ENCODE measurements around the gene NME7.
A peak's percentile ranks its signal among the peaks of the same experiment; 100 is the strongest.

The NME7 gene

DNA sequence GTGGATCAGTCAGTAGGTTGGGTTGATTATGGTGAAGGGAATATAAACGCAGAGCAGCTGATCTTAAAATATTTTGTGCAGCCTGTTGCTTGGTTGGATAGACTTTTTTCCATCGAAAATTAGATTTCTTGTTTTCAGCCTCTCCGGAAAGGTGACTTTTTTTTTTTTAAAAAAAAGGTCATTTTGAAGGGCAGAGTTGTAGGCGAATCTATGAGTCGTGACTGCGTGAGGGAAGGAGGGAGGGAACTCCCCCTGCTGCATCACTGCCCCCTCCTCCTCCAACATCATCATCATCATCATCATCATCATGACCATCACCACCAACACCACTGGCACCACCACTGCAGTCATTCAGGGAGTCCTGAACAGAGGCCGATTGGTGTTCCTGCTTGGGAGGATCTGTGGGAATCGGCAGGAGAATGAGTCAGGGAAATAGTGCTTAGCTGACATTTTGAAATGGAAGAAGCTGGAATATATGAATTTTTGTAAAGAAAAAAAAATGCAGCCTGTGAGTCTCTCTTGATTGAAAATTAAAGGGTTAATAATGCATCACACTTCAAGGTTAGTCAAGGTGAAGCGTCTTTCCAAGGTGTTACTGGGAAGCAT lies 259.9 kb downstream of the NME7 start:
- DNase-seq (ENCODE audit: low read depth, low spot score): no peak

- no peak for DNase-seq (ENCODE audit: low read depth, low spot score)
Observed at GRCh38 chr1:169106921-169107602, 260.5 kb downstream of the NME7 start.

DNA sequence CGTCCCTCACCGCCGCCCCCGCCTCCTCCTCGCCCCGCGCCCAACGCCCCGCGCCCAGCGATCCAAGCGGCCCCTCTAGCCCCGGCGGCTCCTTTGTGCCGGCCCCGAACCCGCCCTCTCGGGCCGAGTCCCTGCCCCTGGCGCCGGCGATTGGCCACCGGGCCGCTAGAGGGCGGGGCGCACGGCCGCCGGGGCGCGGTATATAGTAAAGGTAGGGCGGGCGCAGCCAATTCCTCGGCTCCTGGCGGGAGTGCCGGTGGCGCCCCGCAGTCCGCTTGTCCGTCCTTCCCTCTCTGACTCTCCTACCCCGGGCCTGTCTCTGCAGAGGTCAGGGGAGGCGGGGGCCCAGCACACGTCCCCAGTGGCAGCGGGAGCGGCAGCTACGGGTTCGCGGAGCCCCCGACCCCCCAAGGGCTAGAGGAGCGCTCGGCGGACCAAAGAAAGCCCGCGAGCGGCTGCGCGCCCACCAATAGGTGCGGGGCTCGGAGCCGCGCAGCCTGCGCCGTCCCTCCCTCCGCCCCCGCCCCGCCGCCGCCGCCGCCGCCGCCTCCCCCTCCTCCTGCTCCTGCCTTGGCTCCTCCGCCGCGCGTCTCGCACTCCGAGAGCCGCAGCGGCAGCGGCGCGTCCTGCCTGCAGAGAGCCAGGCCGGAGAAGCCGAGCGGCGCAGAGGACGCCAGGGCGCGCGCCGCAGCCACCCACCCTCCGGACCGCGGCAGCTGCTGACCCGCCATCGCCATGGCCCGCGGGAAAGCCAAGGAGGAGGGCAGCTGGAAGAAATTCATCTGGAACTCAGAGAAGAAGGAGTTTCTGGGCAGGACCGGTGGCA lies 261.3 kb downstream of the NME7 start, which contains the start of gene ATP1B1:
Gene ATP1B1, plus strand, starts transcription at position 596 of the 826 bp plus-strand sequence. Its CDS starts 140 bp downstream, at position 736.
- DNase-seq (ENCODE audit: low read depth, low spot score): peak; percentile 60

- no peak for DNase-seq (ENCODE audit: low read depth, low spot score)
Observed at GRCh38 chr1:169105434-169106094, 262.0 kb downstream of the NME7 start.

GRCh38 chr1:169105087-169105433 lies 262.5 kb downstream of the NME7 start:
- DNase-seq (ENCODE audit: low read depth, low spot score): no peak

GRCh38 chr1:169103480-169103893 lies 264.1 kb downstream of the NME7 start:
- no peak for DNase-seq (ENCODE audit: low read depth, low spot score)

DNA sequence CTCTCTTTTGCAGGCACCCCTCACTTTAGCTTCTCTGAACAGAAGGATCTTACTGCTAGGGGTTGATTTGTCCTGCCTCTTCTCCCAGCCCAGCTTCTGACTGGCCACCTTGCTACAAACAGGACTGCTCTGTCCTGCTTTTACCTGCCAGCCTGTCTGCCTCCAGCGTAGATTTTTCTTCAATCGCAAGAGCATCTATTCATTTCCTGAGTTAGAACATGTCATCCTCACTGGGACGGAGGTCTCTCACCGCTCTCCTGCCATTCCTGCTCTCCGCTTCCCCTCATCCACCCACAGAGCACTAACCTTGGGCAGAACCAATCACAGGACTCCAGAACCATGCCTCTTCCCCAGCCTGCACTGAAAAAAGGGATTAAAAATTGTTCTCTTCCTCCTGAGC lies 264.6 kb downstream of the NME7 start:
- no peak for DNase-seq (ENCODE audit: low read depth, low spot score)

DNA sequence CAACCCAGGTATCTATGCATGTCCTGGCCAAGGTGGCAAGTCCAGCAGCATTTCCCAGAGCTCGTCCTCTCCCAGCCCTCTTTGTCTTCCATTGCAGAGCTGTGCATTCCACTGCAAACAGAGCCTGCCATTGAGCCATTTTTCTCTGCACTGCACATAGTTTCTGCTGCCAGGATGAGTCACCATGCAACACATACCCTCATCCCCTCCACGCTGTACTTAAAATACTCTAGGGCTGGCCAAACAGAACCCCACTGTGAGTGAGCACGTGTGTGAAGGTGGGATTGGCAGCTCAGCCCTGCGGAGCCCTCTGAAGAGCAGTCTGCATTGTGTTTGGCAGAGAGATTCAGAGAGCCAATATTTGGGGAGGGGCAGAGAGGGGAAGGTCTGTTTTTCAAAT lies 265.0 kb downstream of the NME7 start:
- no peak for DNase-seq (ENCODE audit: low read depth, low spot score)

GRCh38 chr1:169100651-169101088 lies 266.9 kb downstream of the NME7 start:
- DNase-seq (ENCODE audit: low read depth, low spot score): no peak

DNA sequence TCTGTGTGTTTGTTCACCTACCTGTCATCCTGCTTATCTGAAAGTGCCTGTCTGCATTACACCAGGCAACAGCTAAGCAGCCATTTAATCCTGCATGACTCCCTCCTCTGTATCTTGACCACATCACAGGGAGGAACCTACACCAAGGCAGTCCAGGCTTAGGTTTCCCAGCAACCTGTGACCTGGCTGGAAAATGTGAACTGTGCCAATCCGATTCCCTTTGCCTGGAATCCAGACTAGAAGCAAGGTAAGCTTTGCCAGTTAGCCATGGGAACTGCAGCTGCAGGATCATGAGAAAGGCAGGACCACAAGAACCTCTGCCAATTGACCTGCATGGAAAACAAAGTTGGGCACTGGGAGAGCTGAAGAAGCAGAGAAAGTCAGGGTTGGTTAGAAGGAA lies 267.4 kb downstream of the NME7 start:
- DNase-seq (ENCODE audit: low read depth, low spot score): no peak

GRCh38 chr1:169099561-169099960 lies 268.0 kb downstream of the NME7 start:
- no peak for DNase-seq (ENCODE audit: low read depth, low spot score)

- no peak for DNase-seq (ENCODE audit: low read depth, low spot score)
Observed at GRCh38 chr1:169098380-169098779, 269.2 kb downstream of the NME7 start.

- no peak for DNase-seq (ENCODE audit: low read depth, low spot score)
Observed at GRCh38 chr1:169094897-169095569, 272.6 kb downstream of the NME7 start.

GRCh38 chr1:169092399-169092798 lies 275.2 kb downstream of the NME7 start:
- DNase-seq (ENCODE audit: low read depth, low spot score): no peak

DNA sequence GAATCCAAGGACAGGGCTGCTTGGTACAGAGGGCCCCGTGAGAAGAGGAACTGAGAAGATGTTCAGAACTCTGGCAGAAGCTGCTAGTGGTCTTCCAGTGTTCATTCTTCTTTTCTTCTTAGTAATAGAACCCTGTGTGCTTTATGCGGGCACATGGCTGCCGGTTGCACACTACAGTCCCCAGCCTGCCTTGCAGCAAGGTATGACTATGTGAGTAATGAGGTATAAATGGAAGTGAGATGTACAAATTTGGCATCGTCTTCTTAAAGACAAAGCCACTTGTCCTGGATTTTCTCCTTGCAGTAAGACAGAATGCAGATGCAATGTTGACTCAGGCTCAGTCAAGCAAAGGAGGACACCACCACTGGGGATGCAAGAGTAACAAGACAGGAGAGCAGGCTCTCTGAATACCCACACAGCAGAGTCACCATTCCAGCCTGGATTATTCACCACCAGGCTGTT lies 276.1 kb downstream of the NME7 start:
- no peak for DNase-seq (ENCODE audit: low read depth, low spot score)

DNA sequence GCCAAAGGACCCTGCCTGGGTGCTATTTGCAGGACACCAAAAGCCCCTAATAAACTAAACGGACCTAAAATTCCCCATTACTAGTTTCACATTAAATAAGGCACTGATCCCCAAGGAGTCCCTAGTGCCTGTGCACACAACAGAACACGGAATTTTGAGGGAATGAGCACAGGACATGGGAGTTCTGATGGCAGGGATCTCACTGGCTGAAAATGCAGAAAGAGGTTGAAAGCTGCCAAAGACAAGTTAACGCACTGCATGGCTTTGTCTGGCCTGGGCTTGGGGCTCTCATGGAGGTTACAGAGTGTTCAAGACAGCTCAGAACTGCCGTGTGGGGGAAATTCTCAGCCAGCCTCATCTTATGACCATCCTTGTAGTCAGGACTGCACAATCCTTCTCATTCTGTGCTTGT lies 276.7 kb downstream of the NME7 start:
- DNase-seq (ENCODE audit: low read depth, low spot score): no peak

DNA sequence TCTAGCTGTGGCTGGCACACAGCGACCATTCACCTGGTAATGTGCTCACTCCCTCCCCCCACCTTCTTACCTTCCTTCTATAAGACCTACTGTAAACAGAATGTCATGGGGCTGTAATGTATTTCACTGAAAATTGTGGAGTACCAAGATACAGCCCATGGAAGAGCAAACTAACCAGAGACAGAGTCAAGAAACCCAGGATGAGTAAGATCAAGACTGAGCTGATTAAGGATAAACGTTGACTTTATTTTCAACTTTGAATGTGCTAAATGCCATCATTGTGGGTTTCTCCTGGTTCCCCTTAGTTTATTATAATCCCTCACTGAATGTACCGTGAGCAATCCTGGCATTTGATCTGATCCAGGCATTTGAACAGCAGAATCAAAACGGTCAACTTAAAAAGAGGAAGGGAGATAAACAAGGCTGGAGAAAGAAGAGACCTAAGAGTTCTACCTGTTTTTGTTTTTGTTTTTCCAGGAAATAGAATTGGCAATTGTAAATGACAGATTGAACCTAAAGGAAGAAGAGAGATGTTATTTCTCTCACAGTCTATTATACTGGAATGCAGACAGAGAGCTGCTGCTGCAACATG lies 277.2 kb downstream of the NME7 start:
- DNase-seq (ENCODE audit: low read depth, low spot score): no peak

DNA sequence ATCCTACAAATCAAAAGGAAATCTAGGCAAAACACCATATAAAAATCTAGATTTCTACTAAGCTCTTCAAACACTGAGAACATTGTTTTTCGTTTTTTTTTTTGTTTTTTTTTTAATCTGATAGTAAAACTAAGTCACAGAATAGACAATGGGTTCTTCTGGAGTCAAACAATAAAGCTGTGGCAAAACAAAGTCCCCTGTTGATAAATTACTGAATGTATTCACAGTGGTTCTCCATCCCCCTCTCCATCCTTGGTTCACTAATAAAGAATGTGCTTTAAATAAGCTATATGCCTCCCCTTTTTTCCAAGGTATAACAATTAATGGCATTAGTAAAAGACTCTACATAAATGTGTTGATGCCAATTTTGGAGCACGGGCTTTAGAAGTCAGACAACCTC lies 277.8 kb downstream of the NME7 start:
- no peak for DNase-seq (ENCODE audit: low read depth, low spot score)

DNA sequence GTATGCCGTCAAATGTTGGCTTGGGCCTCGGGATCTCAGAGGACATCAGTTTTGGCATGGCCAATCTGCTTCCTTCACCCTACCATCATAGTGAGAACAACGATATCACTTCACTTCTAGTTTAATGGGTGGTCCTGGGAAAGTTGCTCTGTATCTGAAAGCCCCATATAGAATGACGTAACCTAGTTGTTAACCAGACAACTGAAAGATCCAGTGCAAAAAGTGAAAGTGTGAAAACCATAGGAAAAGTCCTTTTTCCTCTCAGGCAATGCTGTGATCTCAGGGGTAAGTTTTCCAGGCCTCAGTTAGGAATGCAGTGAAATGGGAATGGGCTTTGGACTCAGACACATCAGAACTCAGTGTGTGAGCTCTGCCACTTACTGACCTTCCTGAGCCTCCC lies 279.7 kb downstream of the NME7 start:
- DNase-seq (ENCODE audit: low read depth, low spot score): no peak

DNA sequence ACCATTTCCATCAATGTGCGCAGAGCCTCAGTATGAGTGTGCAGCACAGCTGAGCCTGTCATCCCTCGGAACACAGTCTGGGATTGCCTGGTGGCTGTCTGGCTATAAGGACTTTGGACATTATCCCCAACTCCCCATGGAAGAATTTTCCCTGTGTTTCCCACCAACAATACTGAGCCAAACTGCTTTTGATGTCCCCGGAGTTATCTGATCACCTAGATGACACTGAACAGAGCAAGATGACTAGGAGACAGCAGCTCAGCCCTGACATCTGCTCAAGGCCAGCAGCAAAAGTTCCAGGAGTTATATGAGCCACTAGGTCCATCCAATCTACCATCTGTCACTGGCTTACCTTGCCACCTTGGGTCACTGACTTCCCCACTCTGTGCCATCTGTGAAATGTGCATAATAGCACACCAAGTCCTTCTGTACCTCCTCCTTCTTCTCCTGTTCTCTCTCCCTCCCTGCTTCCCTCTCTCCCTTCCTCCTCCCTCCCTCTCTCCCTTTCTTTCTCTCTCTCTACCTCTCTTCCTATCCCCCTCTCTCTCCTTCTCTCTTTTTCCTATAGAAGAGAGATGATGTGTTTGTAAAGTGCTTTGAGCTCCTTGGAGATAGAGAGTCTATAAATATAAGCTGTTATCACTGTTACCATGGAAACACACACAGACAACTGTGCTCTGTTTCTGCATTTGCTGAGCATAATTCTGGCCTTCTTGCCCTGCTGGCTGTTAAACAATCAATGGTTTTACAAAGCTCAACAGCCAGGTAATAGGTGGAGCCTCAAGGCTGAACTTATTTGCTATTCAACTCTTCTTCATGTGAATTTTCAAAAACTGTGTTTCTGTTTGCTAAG lies 280.8 kb downstream of the NME7 start:
- DNase-seq (ENCODE audit: low read depth, low spot score): no peak
